ENCODE measurements around the gene PRAME. TPM values are rescaled to one million over a fixed set of nuclear protein-coding genes. Genes with fewer than 3 reads are reported as not detected.

PRAME gene
- total and polyA plus RNA-seq, 2 of the 13 experiments (the other 11 are each of a cell fraction or from before 2014, with no cell fraction given): 0.11 to 0.83 TPM

DNA sequence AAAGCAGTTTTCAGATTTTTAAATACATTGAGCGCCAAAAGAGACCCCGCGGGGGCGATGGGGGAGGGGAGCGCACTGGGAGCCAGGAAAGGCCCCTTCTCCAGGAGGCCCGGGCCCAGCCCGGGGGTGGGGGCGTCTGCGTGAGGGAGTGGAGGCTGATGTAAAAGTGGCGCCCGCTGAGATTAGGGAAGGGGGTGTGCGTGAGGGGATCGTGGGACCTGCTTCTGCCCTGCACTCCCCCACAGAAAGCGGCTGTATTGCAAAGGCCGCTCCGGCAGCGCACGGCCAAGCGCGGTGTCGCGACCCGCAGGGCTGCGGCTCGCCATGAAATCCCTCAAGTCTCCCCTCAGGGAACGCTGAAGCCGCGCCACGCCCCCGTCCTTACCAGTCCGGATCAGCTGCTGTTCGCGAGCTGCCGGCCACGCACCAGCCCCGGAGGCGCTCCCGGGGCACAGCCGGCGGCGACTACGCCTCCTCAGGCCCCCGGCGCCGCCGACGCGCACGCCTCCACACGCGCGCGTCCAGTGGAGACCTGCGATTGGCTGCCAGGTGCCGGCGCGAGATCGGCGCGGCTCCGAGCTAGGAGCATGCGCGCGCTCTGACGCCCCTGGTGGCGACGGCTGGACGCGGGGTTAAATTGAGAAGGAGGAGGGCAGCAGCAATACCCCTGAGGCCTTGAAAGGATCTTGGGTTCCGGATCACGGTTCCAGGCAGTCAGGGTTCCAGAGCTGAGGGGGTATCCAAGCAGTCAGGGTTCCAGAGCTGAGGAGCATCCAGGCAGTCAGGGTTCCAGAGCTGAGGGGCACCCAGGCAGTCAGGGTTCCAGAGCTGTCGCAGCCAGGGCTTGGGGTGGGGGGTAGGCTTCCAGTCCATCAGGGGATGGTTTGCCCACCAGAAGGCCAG lies 50.5 kb downstream of the PRAME start, which contains the start of gene ZNF280B (continued):
- TF ChIP-seq, protein P1, sequence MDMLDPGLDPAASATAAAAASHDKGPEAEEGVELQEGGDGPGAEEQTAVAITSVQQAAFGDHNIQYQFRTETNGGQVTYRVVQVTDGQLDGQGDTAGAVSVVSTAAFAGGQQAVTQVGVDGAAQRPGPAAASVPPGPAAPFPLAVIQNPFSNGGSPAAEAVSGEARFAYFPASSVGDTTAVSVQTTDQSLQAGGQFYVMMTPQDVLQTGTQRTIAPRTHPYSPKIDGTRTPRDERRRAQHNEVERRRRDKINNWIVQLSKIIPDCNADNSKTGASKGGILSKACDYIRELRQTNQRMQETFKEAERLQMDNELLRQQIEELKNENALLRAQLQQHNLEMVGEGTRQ (IDR thresholded peaks at IDR 0.05; ENCODE audit: low read depth, low read length): no peak
- TF ChIP-seq, protein P1 (CRISPR knock-in tag; IDR thresholded peaks at IDR 0.05; ENCODE audit: borderline replicate concordance): no peak
- TF ChIP-seq MXD1 (CRISPR knock-in tag; IDR thresholded peaks at IDR 0.05) (peak; percentile 54), ZNF619 (CRISPR knock-in tag; IDR thresholded peaks at IDR 0.05) (no peak; the same call in 1 of the 2 replicates), PITX1 (CRISPR knock-in tag; IDR thresholded peaks at IDR 0.05) (peak; percentile 74), AHR (CRISPR knock-in tag; IDR thresholded peaks at IDR 0.05) (no peak), CREM (IDR thresholded peaks at IDR 0.05) (no peak; the same call in 1 of the 2 replicates), CREM (CRISPR knock-in tag; IDR thresholded peaks at IDR 0.05) (no peak), ZNF263 (CRISPR knock-in tag; IDR thresholded peaks at IDR 0.05) (peak; percentile 12; the same call in 1 of the 2 replicates), ZNF550 (CRISPR knock-in tag; IDR thresholded peaks at IDR 0.05; ENCODE audit: borderline replicate concordance) (no peak), MYC (CRISPR knock-in tag; IDR thresholded peaks at IDR 0.05; ENCODE audit: borderline replicate concordance) (peak; percentile 78; the same call in 1 of the 2 replicates), ZFP82 (CRISPR knock-in tag; IDR thresholded peaks at IDR 0.05; ENCODE audit: borderline replicate concordance) (peak; percentile 69; the same call in 1 of the 2 replicates), HNF1B (CRISPR knock-in tag; IDR thresholded peaks at IDR 0.05) (peak; percentile 75), DR1 (CRISPR knock-in tag; IDR thresholded peaks at IDR 0.05) (no peak), HDAC1 (CRISPR knock-in tag; IDR thresholded peaks at IDR 0.05) (peak; percentile 77), SAFB2 (CRISPR knock-in tag; IDR thresholded peaks at IDR 0.05; ENCODE audit: borderline replicate concordance, low read depth) (no peak), GRHL1 (CRISPR knock-in tag; conservative IDR thresholded peaks at IDR 0.05) (no peak)
- TF ChIP-seq, protein P2, sequence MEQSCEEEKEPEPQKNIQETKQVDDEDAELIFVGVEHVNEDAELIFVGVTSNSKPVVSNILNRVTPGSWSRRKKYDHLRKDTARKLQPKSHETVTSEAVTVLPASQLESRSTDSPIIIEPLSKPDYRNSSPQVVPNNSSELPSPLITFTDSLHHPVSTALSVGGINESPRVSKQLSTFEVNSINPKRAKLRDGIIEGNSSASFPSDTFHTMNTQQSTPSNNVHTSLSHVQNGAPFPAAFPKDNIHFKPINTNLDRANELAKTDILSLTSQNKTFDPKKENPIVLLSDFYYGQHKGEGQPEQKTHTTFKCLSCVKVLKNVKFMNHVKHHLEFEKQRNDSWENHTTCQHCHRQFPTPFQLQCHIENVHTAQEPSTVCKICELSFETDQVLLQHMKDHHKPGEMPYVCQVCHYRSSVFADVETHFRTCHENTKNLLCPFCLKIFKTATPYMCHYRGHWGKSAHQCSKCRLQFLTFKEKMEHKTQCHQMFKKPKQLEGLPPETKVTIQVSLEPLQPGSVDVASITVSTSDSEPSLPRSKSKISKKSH (CRISPR knock-in tag; IDR thresholded peaks at IDR 0.05; ENCODE audit: borderline replicate concordance): peak; percentile 68; the same call in 1 of the 2 replicates

Data from HepG2 (cell line).